ENCODE data around the gene PLEKHA1.

The PLEKHA1 gene

DNA sequence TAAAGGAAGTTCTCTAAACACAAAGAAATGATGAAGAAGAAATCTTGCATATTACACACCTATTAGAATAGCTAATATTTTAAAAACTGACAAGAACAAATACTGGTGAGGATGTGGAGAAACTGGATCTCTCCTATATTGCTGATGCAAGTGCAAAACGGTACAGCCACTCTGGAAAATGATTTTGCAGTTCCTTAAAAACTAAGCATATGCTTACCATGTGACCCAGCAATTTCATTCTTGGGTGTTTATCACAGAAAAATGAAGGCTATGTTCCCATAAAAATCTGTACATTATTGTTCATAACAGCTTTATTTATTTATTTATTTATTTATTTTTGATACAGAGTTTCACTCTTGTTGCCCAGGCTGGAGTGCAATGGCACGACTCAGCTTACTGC, 14.9 kb upstream of the PLEKHA1 start:
- H3K27ac ChIP-seq (ENCODE audit: low read depth, low read length), result no peak overlapping the region
- H3K9ac ChIP-seq (ENCODE audit: low read length in 5 of 5), result no peak overlapping the region
- no peaks in the 10 kb centered on the region for H3K36me3 ChIP-seq (ENCODE audit: control insufficient read depth in 5 of 5, insufficient read depth in 5 of 5, low read length in 5 of 5)
- no peaks in the 10 kb centered on the region for H3K4me1 ChIP-seq (ENCODE audit: control insufficient read depth in 5 of 5, insufficient read depth in 5 of 5, low read length in 5 of 5)
- no peaks in the 10 kb centered on the region for H3K27me3 ChIP-seq (ENCODE audit: control insufficient read depth in 5 of 5, insufficient read depth in 4 of 5, low read length in 5 of 5)
- H3K9me3 ChIP-seq (ENCODE audit: control insufficient read depth in 5 of 5, low read length in 5 of 5), result peaks cover 0 to 3% (median 0%) of the 10 kb centered on the region in 5 donors
- H3K4me3 ChIP-seq (ENCODE audit: low read depth in 1 of 5, low read length in 5 of 5), result no peak overlapping the region

DNA sequence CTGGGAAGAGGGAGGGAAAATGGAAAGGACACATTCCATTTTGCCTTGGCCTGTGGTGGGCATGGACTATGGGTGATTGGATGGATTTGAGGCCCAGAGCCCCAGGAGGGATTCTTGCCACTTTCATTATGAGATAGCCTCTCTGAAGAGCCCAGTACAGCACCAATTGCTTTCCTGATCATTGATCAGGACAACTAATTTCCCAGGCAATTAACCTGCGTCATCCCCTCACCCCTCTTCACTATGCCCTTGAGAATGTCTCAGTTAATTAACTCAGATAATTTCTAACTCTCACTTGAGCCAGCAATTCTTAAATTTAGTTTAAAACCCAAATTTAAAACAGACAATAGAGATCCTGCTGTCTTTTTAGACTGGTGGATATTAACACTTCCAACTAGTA, 13.5 kb upstream of the PLEKHA1 start:
- H3K27ac ChIP-seq (ENCODE audit: low read depth, low read length), result no peak overlapping the region

DNA sequence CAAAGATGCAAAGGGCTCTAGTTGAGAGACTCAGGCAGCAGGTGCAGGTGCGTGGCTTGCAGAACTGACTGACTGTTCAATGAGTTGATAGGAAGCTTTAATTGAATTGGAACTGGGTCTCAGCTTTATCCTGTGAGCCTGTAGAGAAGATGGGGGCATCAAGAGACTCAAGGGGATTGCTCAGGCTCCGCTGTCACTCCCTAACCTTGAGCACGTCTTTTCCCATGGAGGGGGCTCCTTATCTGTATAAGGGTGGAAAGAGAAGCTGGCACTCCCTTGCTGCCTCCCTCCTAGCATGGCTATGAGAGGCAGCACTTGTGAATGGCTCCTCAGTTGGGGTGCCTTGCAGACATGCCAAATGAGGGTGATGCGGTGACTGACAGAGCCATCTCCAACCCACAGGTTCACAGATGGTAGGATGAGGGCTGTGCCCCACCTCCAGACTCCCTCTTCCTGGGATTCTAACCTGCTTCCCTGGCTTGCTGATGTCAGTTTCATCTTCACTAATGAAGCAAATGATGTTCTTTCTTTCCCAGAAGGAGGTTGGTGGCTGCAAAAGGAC, 12.4 kb upstream of the PLEKHA1 start:
- Histone ChIP-seq H3K36me3 (ENCODE audit: control insufficient read depth in 5 of 5, insufficient read depth in 5 of 5, low read length in 5 of 5) (no peaks in the 10 kb centered on the region), H3K4me3 (ENCODE audit: low read depth in 1 of 5, low read length in 5 of 5) (no peak overlapping the region), H3K27ac (ENCODE audit: low read depth, low read length) (no peak overlapping the region), H3K9me3 (ENCODE audit: control insufficient read depth in 5 of 5, low read length in 5 of 5) (peaks cover 0 to 3% (median 0%) of the 10 kb centered on the region in 5 donors), H3K4me1 (ENCODE audit: control insufficient read depth in 5 of 5, insufficient read depth in 5 of 5, low read length in 5 of 5) (no peaks in the 10 kb centered on the region), H3K27me3 (ENCODE audit: control insufficient read depth in 5 of 5, insufficient read depth in 4 of 5, low read length in 5 of 5) (no peaks in the 10 kb centered on the region), H3K9ac (ENCODE audit: low read length in 5 of 5) (no peak overlapping the region)

More for the DNA sequence above, 13.5 kb upstream of the PLEKHA1 start:
- Histone ChIP-seq H3K9ac (ENCODE audit: low read length in 5 of 5) (no peak overlapping the region), H3K4me1 (ENCODE audit: control insufficient read depth in 5 of 5, insufficient read depth in 5 of 5, low read length in 5 of 5) (no peaks in the 10 kb centered on the region), H3K27me3 (ENCODE audit: control insufficient read depth in 5 of 5, insufficient read depth in 4 of 5, low read length in 5 of 5) (no peaks in the 10 kb centered on the region), H3K9me3 (ENCODE audit: control insufficient read depth in 5 of 5, low read length in 5 of 5) (peaks cover 0 to 3% (median 0%) of the 10 kb centered on the region in 5 donors), H3K4me3 (ENCODE audit: low read depth in 1 of 5, low read length in 5 of 5) (no peak overlapping the region), H3K36me3 (ENCODE audit: control insufficient read depth in 5 of 5, insufficient read depth in 5 of 5, low read length in 5 of 5) (no peaks in the 10 kb centered on the region)

DNA sequence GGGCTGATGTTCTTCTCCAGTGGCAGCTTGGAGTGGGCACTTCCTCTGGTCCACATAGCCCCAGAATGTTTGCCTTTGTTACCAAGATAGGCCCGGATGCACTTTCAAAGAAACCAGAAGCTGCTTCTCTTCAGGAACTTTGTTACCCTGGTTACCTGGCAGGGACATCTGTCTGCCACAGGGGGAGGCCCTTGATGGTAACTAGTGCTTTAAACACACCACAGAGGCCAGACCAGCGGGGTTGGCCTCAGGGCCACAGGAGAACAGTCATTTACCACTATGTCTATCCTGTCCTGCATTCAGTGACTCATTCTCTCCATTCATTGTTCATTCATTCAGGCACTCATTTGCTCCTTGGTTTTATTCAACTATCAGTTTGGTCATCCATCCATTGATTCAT, 11.9 kb upstream of the PLEKHA1 start:
- Histone ChIP-seq H3K36me3 (ENCODE audit: control insufficient read depth in 5 of 5, insufficient read depth in 5 of 5, low read length in 5 of 5) (no peaks in the 10 kb centered on the region), H3K4me3 (ENCODE audit: low read depth in 1 of 5, low read length in 5 of 5) (no peak overlapping the region), H3K4me1 (ENCODE audit: control insufficient read depth in 5 of 5, insufficient read depth in 5 of 5, low read length in 5 of 5) (no peaks in the 10 kb centered on the region), H3K9ac (ENCODE audit: low read length in 5 of 5) (no peak overlapping the region), H3K27me3 (ENCODE audit: control insufficient read depth in 5 of 5, insufficient read depth in 4 of 5, low read length in 5 of 5) (no peaks in the 10 kb centered on the region), H3K27ac (ENCODE audit: low read depth, low read length) (no peak overlapping the region), H3K9me3 (ENCODE audit: control insufficient read depth in 5 of 5, low read length in 5 of 5) (peaks cover 0 to 3% (median 0%) of the 10 kb centered on the region in 5 donors)

DNA sequence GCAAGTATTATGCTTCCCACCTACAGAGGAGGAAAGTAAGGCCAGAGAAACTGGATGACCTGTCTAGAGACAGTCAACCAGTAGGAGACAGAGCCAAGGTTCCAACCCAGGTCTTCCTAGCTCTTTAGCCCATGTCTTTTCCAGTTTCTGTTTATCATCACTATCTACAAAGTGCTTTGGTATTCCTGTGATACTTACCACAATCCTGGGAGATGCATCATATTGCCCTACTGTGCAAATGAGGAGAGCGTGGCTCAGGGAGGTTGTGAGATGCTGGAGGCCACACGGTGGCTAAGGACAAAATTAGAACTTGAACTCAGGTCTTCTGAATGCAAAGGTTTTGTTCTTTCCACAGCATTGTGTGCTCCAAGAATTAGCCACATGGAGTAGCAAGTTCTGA, 11.2 kb upstream of the PLEKHA1 start:
- Histone ChIP-seq H3K9me3 (ENCODE audit: control insufficient read depth in 5 of 5, low read length in 5 of 5) (peaks cover 0 to 3% (median 0%) of the 10 kb centered on the region in 5 donors), H3K27ac (ENCODE audit: low read depth, low read length) (no peak overlapping the region), H3K36me3 (ENCODE audit: control insufficient read depth in 5 of 5, insufficient read depth in 5 of 5, low read length in 5 of 5) (no peaks in the 10 kb centered on the region), H3K4me3 (ENCODE audit: low read depth in 1 of 5, low read length in 5 of 5) (no peak overlapping the region), H3K4me1 (ENCODE audit: control insufficient read depth in 5 of 5, insufficient read depth in 5 of 5, low read length in 5 of 5) (peaks cover 0 to 2% (median 0%) of the 10 kb centered on the region in 5 donors), H3K9ac (ENCODE audit: low read length in 5 of 5) (no peak overlapping the region), H3K27me3 (ENCODE audit: control insufficient read depth in 5 of 5, insufficient read depth in 4 of 5, low read length in 5 of 5) (no peaks in the 10 kb centered on the region)

DNA sequence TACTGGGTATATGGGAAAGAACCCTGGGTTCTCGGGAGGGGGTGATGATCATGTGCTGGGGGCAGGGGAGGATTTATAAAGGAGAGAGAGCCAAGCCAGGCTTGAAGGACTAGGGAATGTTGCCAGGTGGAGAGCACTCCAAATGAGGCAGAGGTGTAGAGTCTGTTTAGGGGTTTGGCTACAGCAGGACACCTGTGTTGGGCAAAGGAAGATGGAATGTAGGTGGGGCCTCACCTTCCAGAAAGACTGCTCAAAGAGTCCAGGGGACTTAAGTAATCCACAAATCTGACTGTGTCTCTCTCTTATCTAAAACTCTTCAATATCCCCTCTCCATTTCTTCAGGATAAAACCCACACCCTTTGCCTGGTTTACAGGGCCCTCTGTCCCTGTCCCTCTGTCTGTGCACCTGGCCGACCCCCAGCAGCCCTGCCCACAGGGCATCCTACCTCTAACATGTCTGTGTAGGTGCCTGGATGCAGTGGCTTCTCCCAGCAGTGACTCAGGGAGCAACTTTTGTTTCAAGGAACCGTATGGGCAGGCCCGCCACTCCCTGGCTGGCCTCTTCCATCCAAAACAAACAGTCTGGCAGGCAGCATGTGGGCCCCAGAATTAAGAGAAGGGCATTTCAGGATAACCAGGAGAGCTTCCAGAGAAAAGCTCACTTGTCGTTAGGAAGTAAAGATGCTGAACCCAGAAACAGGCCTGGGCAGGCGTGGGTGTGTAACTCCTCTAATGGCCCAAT, 10.6 kb upstream of the PLEKHA1 start:
- Histone ChIP-seq H3K4me3 (ENCODE audit: low read depth in 1 of 5, low read length in 5 of 5) (no peak overlapping the region), H3K9ac (ENCODE audit: low read length in 5 of 5) (no peak overlapping the region), H3K9me3 (ENCODE audit: control insufficient read depth in 5 of 5, low read length in 5 of 5) (peaks cover 0 to 3% (median 0%) of the 10 kb centered on the region in 5 donors), H3K27me3 (ENCODE audit: control insufficient read depth in 5 of 5, insufficient read depth in 4 of 5, low read length in 5 of 5) (peaks cover 0 to 2% (median 0%) of the 10 kb centered on the region in 5 donors), H3K36me3 (ENCODE audit: control insufficient read depth in 5 of 5, insufficient read depth in 5 of 5, low read length in 5 of 5) (no peaks in the 10 kb centered on the region), H3K27ac (ENCODE audit: low read depth, low read length) (no peak overlapping the region), H3K4me1 (ENCODE audit: control insufficient read depth in 5 of 5, insufficient read depth in 5 of 5, low read length in 5 of 5) (peaks cover 0 to 7% (median 0%) of the 10 kb centered on the region in 5 donors)

- Histone ChIP-seq H3K4me3 (ENCODE audit: low read depth in 1 of 5, low read length in 5 of 5) (peak overlapping the region in 2 of 5 donors; percentile 3 to 5), H3K27ac (ENCODE audit: low read depth, low read length) (no peak overlapping the region)
Observed at GRCh38 chr10:122368502-122369254, 5.8 kb upstream of the PLEKHA1 start.

GRCh38 chr10:122373108-122373507, 1.4 kb upstream of the PLEKHA1 start:
- peaks cover 5 to 33% (median 29%) of the 10 kb centered on the region in 5 donors for H3K4me1 ChIP-seq (ENCODE audit: control insufficient read depth in 5 of 5, insufficient read depth in 5 of 5, low read length in 5 of 5)
- H3K9ac ChIP-seq (ENCODE audit: low read length in 5 of 5), result peak overlapping the region in 1 of 5 donors; percentile 6
- peak overlapping the region; percentile 66 for H3K27ac ChIP-seq (ENCODE audit: low read depth, low read length)
- no peak overlapping the region for H3K4me3 ChIP-seq (ENCODE audit: low read depth in 1 of 5, low read length in 5 of 5)
- peaks cover 0 to 2% (median 0%) of the 10 kb centered on the region in 5 donors for H3K27me3 ChIP-seq (ENCODE audit: control insufficient read depth in 5 of 5, insufficient read depth in 4 of 5, low read length in 5 of 5)
- H3K9me3 ChIP-seq (ENCODE audit: control insufficient read depth in 5 of 5, low read length in 5 of 5), result no peaks in the 10 kb centered on the region
- H3K36me3 ChIP-seq (ENCODE audit: control insufficient read depth in 5 of 5, insufficient read depth in 5 of 5, low read length in 5 of 5), result no peaks in the 10 kb centered on the region

More at GRCh38 chr10:122368502-122369254, 5.8 kb upstream of the PLEKHA1 start:
- Histone ChIP-seq H3K9ac (ENCODE audit: low read length in 5 of 5) (peak overlapping the region in 1 of 5 donors; percentile 49), H3K4me1 (ENCODE audit: control insufficient read depth in 5 of 5, insufficient read depth in 5 of 5, low read length in 5 of 5) (peaks cover 5 to 15% (median 15%) of the 10 kb centered on the region in 5 donors), H3K27me3 (ENCODE audit: control insufficient read depth in 5 of 5, insufficient read depth in 4 of 5, low read length in 5 of 5) (peaks cover 0 to 2% (median 0%) of the 10 kb centered on the region in 5 donors), H3K9me3 (ENCODE audit: control insufficient read depth in 5 of 5, low read length in 5 of 5) (peaks cover 0 to 3% (median 0%) of the 10 kb centered on the region in 5 donors), H3K36me3 (ENCODE audit: control insufficient read depth in 5 of 5, insufficient read depth in 5 of 5, low read length in 5 of 5) (no peaks in the 10 kb centered on the region)

DNA sequence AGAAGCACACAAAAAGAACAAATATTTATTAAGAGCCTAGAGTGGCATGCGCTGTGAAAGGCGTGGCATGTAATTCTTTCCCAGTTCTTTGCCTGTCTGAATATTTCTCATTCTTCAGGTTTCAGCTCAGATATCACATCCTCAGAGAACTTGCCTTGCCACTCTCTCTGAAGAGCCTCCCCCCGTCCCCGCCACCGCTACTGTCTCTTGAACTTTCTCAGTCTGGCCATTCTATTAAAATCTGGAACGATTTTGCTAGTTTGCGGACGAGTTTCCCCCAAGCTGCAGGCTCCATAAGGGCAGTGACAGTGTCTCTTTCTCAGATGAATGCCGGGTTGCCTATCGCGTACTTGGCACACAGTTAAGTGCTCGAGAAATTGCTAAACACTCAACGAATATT, 787 bp upstream of the PLEKHA1 start:
- no peaks in the 10 kb centered on the region for H3K36me3 ChIP-seq (ENCODE audit: control insufficient read depth in 5 of 5, insufficient read depth in 5 of 5, low read length in 5 of 5)
- peak overlapping the region; percentile 66 for H3K27ac ChIP-seq (ENCODE audit: low read depth, low read length)
- H3K4me1 ChIP-seq (ENCODE audit: control insufficient read depth in 5 of 5, insufficient read depth in 5 of 5, low read length in 5 of 5), result peaks cover 2 to 30% (median 29%) of the 10 kb centered on the region in 5 donors
- peak overlapping the region; percentile 9 to 87 (median 76) for H3K9ac ChIP-seq (ENCODE audit: low read length in 5 of 5)
- H3K27me3 ChIP-seq (ENCODE audit: control insufficient read depth in 5 of 5, insufficient read depth in 4 of 5, low read length in 5 of 5), result no peaks in the 10 kb centered on the region
- peak overlapping the region; percentile 69 to 93 (median 86) for H3K4me3 ChIP-seq (ENCODE audit: low read depth in 1 of 5, low read length in 5 of 5)
- no peaks in the 10 kb centered on the region for H3K9me3 ChIP-seq (ENCODE audit: control insufficient read depth in 5 of 5, low read length in 5 of 5)
